Measurements from ENCODE around the gene IRF4. TPM values are rescaled to one million over a fixed set of nuclear protein-coding genes. Genes with fewer than 3 reads are reported as not detected.

IRF4 gene
- 1.2 TPM for polyA plus RNA-seq (2013, experiment 1 of 4)
- 0.36 TPM for polyA plus RNA-seq (2013, experiment 2 of 4)
- 0.37 TPM for polyA plus RNA-seq (2013, experiment 3 of 4)
- 0.24 TPM for polyA plus RNA-seq (2013, experiment 4 of 4)

GRCh38 chr6:391559-392440 lies at the start of gene IRF4:
TSS of gene IRF4 (plus strand) at chr6:391752. CDS start at chr6:393153, 1,401 bp downstream.
- Histone ChIP-seq H3K9me3 (ENCODE audit: control insufficient read depth, low read length) (no peaks in the 10 kb centered on the region), H3K4me3 (ENCODE audit: insufficient read depth, low read depth, low read length) (peak within 1 kb of the TSS; percentile 27), H3K27me3 (ENCODE audit: control insufficient read depth, insufficient read depth, low read length, poor library complexity, severe bottlenecking) (peaks cover 84% of the 10 kb centered on the region), H3K36me3 (ENCODE audit: control insufficient read depth, insufficient read depth, low read length) (no peaks in the 10 kb centered on the region), H3K27ac (ENCODE audit: insufficient read depth, low read depth, low read length, poor library complexity, severe bottlenecking) (no peak within 1 kb of the TSS), H3K4me1 (ENCODE audit: control insufficient read depth, insufficient read depth, low read length) (no peaks in the 10 kb centered on the region)
- 1% methylated on average over 81 to 82 of the region's 82 CpGs for WGBS, 2 experiments

DNA sequence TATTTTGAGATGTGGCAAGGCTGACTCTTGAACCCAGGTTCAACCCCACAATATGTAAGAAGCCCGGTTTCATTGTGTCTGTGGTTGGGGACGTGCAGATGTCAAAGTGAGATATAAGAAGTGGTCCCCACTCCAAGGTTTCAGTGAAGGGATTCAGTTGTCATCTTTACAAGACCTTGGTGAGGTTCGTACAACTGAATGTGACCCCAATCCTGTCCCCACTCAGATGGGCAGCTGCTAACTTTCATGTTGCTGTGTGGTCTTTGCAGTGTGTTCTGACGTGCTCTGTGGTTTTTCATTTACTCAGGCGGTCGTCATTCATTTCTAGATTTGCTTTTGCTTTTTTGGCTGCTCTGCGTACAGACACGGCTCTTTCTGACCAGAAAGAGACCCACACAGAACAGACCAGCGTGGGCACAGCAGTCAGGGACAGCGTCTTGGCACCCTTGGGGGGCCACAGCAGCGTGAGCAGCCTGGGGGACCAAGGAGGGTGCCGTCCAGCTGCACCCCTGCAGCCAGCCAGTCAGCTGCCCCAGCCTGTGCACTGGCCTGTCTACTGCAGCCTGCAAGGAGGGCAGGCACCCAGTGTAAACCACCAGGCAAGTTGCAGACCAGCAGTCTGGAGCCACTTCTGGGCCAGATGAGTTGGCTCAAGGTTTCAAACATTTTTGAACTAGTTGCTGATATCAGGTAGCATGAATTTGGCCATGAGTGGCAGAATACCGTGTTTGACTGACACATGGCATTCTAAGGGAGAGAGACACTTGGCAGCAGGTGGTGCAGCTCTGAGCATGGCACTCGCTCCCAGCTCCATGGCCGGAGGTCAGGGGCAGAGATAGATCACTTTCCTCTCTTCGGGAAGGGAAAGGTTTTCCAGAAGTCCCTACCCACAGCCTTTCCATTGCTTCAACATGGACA lies 49.4 kb upstream of the IRF4 start:
- whole genome bisulfite sequencing, 2 experiments: 80% methylated on average over 16 of the region's 16 CpGs
- no peaks in the 10 kb centered on the region for H3K9me3 ChIP-seq (ENCODE audit: control insufficient read depth, low read length)

GRCh38 chr6:342832-343179 lies 48.7 kb upstream of the IRF4 start:
- Histone ChIP-seq H3K4me3 (ENCODE audit: insufficient read depth, low read depth, low read length) (no peak overlapping the region), H3K9me3 (ENCODE audit: control insufficient read depth, low read length) (no peaks in the 10 kb centered on the region), H3K27ac (ENCODE audit: insufficient read depth, low read depth, low read length, poor library complexity, severe bottlenecking) (no peak overlapping the region), H3K27me3 (ENCODE audit: control insufficient read depth, insufficient read depth, low read length, poor library complexity, severe bottlenecking) (no peaks in the 10 kb centered on the region), H3K36me3 (ENCODE audit: control insufficient read depth, insufficient read depth, low read length) (no peaks in the 10 kb centered on the region), H3K4me1 (ENCODE audit: control insufficient read depth, insufficient read depth, low read length) (no peaks in the 10 kb centered on the region)
- WGBS, 2 experiments: 83 to 85% methylated on average over 8 of the region's 8 CpGs

More for the DNA sequence above, 49.4 kb upstream of the IRF4 start:
- H3K4me3 ChIP-seq (ENCODE audit: insufficient read depth, low read depth, low read length): no peak overlapping the region
- no peak overlapping the region for H3K27ac ChIP-seq (ENCODE audit: insufficient read depth, low read depth, low read length, poor library complexity, severe bottlenecking)
- no peaks in the 10 kb centered on the region for H3K36me3 ChIP-seq (ENCODE audit: control insufficient read depth, insufficient read depth, low read length)
- H3K27me3 ChIP-seq (ENCODE audit: control insufficient read depth, insufficient read depth, low read length, poor library complexity, severe bottlenecking): no peaks in the 10 kb centered on the region
- no peaks in the 10 kb centered on the region for H3K4me1 ChIP-seq (ENCODE audit: control insufficient read depth, insufficient read depth, low read length)

- 82 to 84% methylated on average over 10 of the region's 10 CpGs for WGBS, 2 experiments
- Histone ChIP-seq H3K36me3 (ENCODE audit: control insufficient read depth, insufficient read depth, low read length) (no peaks in the 10 kb centered on the region), H3K4me3 (ENCODE audit: insufficient read depth, low read depth, low read length) (no peak overlapping the region), H3K9me3 (ENCODE audit: control insufficient read depth, low read length) (no peaks in the 10 kb centered on the region), H3K27ac (ENCODE audit: insufficient read depth, low read depth, low read length, poor library complexity, severe bottlenecking) (no peak overlapping the region), H3K4me1 (ENCODE audit: control insufficient read depth, insufficient read depth, low read length) (no peaks in the 10 kb centered on the region), H3K27me3 (ENCODE audit: control insufficient read depth, insufficient read depth, low read length, poor library complexity, severe bottlenecking) (no peaks in the 10 kb centered on the region)
Observed at GRCh38 chr6:343226-343935, 48.2 kb upstream of the IRF4 start.

GRCh38 chr6:343960-344815 lies 47.4 kb upstream of the IRF4 start:
- Histone ChIP-seq H3K27me3 (ENCODE audit: control insufficient read depth, insufficient read depth, low read length, poor library complexity, severe bottlenecking) (no peaks in the 10 kb centered on the region), H3K27ac (ENCODE audit: insufficient read depth, low read depth, low read length, poor library complexity, severe bottlenecking) (no peak overlapping the region), H3K4me1 (ENCODE audit: control insufficient read depth, insufficient read depth, low read length) (no peaks in the 10 kb centered on the region), H3K4me3 (ENCODE audit: insufficient read depth, low read depth, low read length) (no peak overlapping the region), H3K36me3 (ENCODE audit: control insufficient read depth, insufficient read depth, low read length) (no peaks in the 10 kb centered on the region), H3K9me3 (ENCODE audit: control insufficient read depth, low read length) (no peaks in the 10 kb centered on the region)
- WGBS, 2 experiments: 91 to 92% methylated on average over 20 of the region's 20 CpGs

- 86% methylated on average over 8 of the region's 8 CpGs for WGBS, 2 experiments
- Histone ChIP-seq H3K27ac (ENCODE audit: insufficient read depth, low read depth, low read length, poor library complexity, severe bottlenecking) (no peak overlapping the region), H3K9me3 (ENCODE audit: control insufficient read depth, low read length) (no peaks in the 10 kb centered on the region), H3K4me1 (ENCODE audit: control insufficient read depth, insufficient read depth, low read length) (no peaks in the 10 kb centered on the region), H3K27me3 (ENCODE audit: control insufficient read depth, insufficient read depth, low read length, poor library complexity, severe bottlenecking) (no peaks in the 10 kb centered on the region), H3K36me3 (ENCODE audit: control insufficient read depth, insufficient read depth, low read length) (no peaks in the 10 kb centered on the region), H3K4me3 (ENCODE audit: insufficient read depth, low read depth, low read length) (no peak overlapping the region)
Observed at GRCh38 chr6:344816-345340, 46.7 kb upstream of the IRF4 start.

DNA sequence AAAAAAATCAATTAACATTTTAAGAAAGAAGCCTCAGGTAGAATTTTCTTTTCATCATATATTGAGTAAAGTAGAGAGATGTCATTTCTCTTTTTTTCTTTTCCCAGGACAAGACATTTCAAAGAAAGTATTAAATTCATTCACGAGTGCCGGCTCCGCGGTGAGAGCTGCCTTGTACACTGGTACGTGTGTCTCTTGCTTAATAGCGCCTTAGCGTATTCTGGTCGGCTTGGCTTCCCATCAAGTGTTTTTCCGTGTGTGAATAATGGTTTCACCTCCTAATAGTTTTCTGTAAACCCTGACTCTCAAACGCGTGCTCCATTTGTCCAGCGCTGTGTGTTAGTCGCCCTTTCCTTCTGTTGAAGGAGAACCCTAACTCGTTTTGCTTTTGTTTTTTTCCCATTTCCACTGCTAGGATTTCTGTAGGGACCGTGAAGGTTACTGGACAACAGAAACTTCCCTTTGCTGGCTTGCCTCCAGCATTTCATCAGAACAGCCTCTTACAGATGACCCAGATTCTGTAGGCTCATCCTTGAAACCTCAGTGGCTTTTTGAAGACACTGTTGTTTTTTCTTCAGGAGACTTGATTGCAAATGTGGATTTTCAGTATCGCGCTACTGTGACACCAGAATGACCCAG lies 45.7 kb upstream of the IRF4 start:
- Histone ChIP-seq H3K4me1 (ENCODE audit: control insufficient read depth, insufficient read depth, low read length) (no peaks in the 10 kb centered on the region), H3K27me3 (ENCODE audit: control insufficient read depth, insufficient read depth, low read length, poor library complexity, severe bottlenecking) (no peaks in the 10 kb centered on the region), H3K4me3 (ENCODE audit: insufficient read depth, low read depth, low read length) (no peak overlapping the region), H3K36me3 (ENCODE audit: control insufficient read depth, insufficient read depth, low read length) (no peaks in the 10 kb centered on the region), H3K27ac (ENCODE audit: insufficient read depth, low read depth, low read length, poor library complexity, severe bottlenecking) (no peak overlapping the region), H3K9me3 (ENCODE audit: control insufficient read depth, low read length) (no peaks in the 10 kb centered on the region)
- WGBS, 2 experiments: 90% methylated on average over 17 of the region's 17 CpGs

- Histone ChIP-seq H3K36me3 (ENCODE audit: control insufficient read depth, insufficient read depth, low read length) (no peaks in the 10 kb centered on the region), H3K27ac (ENCODE audit: insufficient read depth, low read depth, low read length, poor library complexity, severe bottlenecking) (no peak overlapping the region), H3K4me3 (ENCODE audit: insufficient read depth, low read depth, low read length) (no peak overlapping the region), H3K9me3 (ENCODE audit: control insufficient read depth, low read length) (no peaks in the 10 kb centered on the region), H3K4me1 (ENCODE audit: control insufficient read depth, insufficient read depth, low read length) (no peaks in the 10 kb centered on the region), H3K27me3 (ENCODE audit: control insufficient read depth, insufficient read depth, low read length, poor library complexity, severe bottlenecking) (no peaks in the 10 kb centered on the region)
- 91 to 93% methylated on average over 10 of the region's 10 CpGs for WGBS, 2 experiments
Observed at GRCh38 chr6:346386-347030, 45.0 kb upstream of the IRF4 start.
